ENCODE data around the gene ZNF831. TPM values are rescaled to one million over a fixed set of nuclear protein-coding genes. Genes with fewer than 3 reads are reported as not detected.

The ZNF831 gene
- total RNA-seq, 4 donors from 2014 or later: 0.20 to 3.8 (median 2.3) TPM

DNA sequence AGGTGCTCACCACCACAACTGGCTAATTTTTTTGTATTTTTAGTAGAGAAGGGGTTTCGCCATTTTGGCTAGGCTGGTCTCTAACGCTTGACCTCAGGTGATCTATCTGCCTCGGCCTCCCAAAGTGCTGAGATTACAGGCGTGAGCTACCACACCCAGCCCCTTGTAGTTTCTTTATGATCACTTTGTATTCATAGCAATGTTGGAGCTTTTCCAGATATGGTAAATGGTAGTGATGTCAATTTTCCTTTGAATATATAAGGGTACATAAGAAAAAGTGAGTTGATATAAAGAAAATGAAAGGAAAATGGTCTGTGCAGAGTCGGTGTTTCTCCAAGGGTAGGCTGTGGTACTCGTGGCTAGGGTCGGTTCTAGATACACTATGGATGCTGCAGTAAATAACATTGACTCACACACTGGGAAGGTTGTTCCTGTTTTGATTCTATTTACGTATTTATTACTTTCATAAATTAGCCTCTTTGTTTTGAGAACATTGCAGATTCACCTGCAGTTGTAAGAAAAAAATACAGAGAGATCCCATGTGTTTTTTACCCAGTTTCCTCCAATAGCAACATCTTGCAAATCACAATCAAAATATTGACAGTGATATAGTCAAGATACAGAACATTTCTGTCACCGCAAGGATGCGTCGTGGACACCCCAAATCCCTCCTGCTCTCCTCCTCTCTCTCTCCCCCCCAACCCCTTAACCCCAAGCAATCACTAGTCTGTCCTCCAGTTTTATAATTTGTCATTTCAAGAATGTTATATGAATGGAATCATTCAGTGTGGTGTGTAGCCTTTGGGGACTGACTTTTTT is 2.5 kb downstream of the ZNF831 start:
- peaks cover 0 to 33% (median 17%) of the 10 kb centered on the region in 4 donors for H3K4me1 ChIP-seq
- H3K27me3 ChIP-seq: no peaks in the 10 kb centered on the region
- H3K36me3 ChIP-seq: no peaks in the 10 kb centered on the region
- in situ Hi-C loops (cut with MboI; ENCODE audit: low pct_ligation_motif_present in 1 of 4, low pct_unique_long_range_greater_than_20kb in 1 of 4, low sequenced_read_pairs in 3 of 4) (no loop called here), intact Hi-C loops (cut with DNase I; ENCODE audit: low total_unique reads) (no loop called here)
- 46 to 59% methylated on average over 7 to 11 of the region's 11 CpGs for WGBS, 2 donors (ENCODE audit: low coverage in 1 of 2)
- peak; percentile 11 for TF ChIP-seq POLR2A (IDR thresholded peaks at IDR 0.05)
- TF ChIP-seq, protein P1, sequence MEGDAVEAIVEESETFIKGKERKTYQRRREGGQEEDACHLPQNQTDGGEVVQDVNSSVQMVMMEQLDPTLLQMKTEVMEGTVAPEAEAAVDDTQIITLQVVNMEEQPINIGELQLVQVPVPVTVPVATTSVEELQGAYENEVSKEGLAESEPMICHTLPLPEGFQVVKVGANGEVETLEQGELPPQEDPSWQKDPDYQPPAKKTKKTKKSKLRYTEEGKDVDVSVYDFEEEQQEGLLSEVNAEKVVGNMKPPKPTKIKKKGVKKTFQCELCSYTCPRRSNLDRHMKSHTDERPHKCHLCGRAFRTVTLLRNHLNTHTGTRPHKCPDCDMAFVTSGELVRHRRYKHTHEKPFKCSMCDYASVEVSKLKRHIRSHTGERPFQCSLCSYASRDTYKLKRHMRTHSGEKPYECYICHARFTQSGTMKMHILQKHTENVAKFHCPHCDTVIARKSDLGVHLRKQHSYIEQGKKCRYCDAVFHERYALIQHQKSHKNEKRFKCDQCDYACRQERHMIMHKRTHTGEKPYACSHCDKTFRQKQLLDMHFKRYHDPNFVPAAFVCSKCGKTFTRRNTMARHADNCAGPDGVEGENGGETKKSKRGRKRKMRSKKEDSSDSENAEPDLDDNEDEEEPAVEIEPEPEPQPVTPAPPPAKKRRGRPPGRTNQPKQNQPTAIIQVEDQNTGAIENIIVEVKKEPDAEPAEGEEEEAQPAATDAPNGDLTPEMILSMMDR (IDR thresholded peaks at IDR 0.05): no peak
- TF ChIP-seq EP300 (IDR thresholded peaks at IDR 0.05; ENCODE audit: low read depth): no peak
- peak in 2 of 3 donors; percentile 20 to 34 for TF ChIP-seq POLR2AphosphoS5 (IDR thresholded peaks at IDR 0.05)
- H3K27ac ChIP-seq: peak overlapping the region; percentile 47 to 81 (median 72)
- DNase-seq: no peak
- H3K4me3 ChIP-seq: peak overlapping the region in 1 of 4 donors; percentile 12
- no peaks in the 10 kb centered on the region for H3K9me3 ChIP-seq

DNA sequence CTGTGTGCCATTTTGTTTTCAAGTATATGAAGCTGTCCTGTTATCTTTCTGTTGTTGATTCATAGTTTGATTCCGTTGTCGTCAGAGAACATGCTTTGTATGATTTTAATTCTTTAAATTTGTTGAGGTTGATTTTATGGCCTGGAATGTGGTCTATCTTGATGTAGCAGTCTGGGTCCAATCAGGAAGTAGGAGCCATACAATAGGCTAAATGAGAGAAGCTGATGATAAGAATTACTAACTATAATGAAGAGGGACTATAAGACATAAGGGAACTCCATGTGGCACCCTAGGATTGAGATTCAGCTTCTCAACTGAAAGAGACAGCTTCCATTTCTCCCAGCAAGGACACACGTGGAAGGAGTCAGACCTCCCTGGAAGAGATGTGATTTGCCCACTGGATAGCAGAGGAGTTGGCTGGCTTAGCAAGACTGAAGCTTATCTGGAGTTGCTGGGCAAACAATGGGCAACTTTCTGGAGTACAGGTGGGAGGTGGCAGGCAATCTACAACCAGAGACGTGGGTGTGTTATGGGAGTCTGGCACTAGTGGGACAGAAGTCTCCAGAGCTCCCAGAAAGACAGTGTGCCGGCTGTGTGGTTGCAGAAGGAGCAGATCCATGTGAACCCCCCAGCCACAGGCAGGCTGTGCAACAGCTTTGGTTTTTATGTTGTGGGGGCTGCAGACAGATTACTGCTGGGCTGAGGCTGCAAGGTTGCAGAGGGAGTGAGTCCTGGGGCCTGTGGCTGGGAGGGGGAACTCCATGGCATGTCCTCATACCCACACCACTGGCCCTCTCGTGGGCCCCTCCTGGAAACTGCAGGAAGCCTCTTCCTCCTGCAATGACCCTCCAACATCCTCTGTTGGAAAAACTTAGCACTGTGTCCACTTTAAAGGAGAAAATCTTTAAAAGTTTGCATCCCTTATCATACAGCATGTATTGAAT is 7.1 kb downstream of the ZNF831 start:
- WGBS, 2 donors (ENCODE audit: low coverage in 1 of 2): 23 to 49% methylated on average over 3 to 6 of the region's 6 CpGs
- peak; percentile 55 for DNase-seq
- H3K4me1 ChIP-seq: peaks cover 5 to 47% (median 23%) of the 10 kb centered on the region in 4 donors
- H3K4me3 ChIP-seq: no peak overlapping the region
- H3K9me3 ChIP-seq: no peaks in the 10 kb centered on the region
- no peaks in the 10 kb centered on the region for H3K27me3 ChIP-seq
- H3K27ac ChIP-seq: peak overlapping the region; percentile 33 to 74 (median 64)
- in situ Hi-C loops (cut with MboI; ENCODE audit: low pct_ligation_motif_present in 1 of 4, low pct_unique_long_range_greater_than_20kb in 1 of 4, low sequenced_read_pairs in 3 of 4) (no loop called here), intact Hi-C loops (cut with DNase I; ENCODE audit: low total_unique reads) (no loop called here)
- H3K36me3 ChIP-seq: no peaks in the 10 kb centered on the region
- TF ChIP-seq, protein P1 (IDR thresholded peaks at IDR 0.05): no peak
- TF ChIP-seq POLR2AphosphoS5 (IDR thresholded peaks at IDR 0.05) (no peak), POLR2A (IDR thresholded peaks at IDR 0.05) (no peak), EP300 (IDR thresholded peaks at IDR 0.05; ENCODE audit: low read depth) (no peak)

DNA sequence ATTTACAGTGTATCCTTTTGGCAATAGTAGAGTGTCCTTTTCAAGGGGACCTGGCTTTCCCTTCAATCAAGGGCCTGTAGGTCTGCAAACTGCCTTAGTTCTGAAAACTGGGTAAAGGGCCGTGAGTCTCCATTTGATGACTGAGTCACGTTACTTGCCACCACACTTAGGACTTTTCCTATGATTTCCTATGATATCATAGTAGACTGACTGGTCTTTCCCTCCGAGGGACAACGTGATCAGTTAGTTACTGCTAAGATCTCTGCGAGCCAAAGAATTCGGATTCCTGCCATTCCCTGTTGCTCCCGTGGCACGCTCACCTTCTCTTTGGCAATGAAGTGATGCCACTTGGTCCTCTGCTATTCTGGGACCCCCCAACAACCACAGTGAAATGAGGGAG is 8.4 kb downstream of the ZNF831 start:
- intact Hi-C loops (cut with DNase I; ENCODE audit: low total_unique reads) (no loop called here), in situ Hi-C loops (cut with MboI; ENCODE audit: low pct_ligation_motif_present in 1 of 4, low pct_unique_long_range_greater_than_20kb in 1 of 4, low sequenced_read_pairs in 3 of 4) (no loop called here)
- 88% methylated on average over 8 of the region's 8 CpGs; no CpG with 5 or more reads in 1 of the 2 donors for WGBS, 2 donors (ENCODE audit: low coverage in 1 of 2)
- no peaks in the 10 kb centered on the region for H3K36me3 ChIP-seq
- H3K4me3 ChIP-seq: no peak overlapping the region
- TF ChIP-seq EP300 (IDR thresholded peaks at IDR 0.05; ENCODE audit: low read depth): no peak
- TF ChIP-seq, protein P1 (IDR thresholded peaks at IDR 0.05): no peak
- TF ChIP-seq POLR2A (IDR thresholded peaks at IDR 0.05): no peak
- no peak for TF ChIP-seq POLR2AphosphoS5 (IDR thresholded peaks at IDR 0.05)
- H3K4me1 ChIP-seq: peaks cover 5 to 42% (median 18%) of the 10 kb centered on the region in 4 donors
- H3K27me3 ChIP-seq: no peaks in the 10 kb centered on the region
- H3K9me3 ChIP-seq: no peaks in the 10 kb centered on the region
- no peak overlapping the region for H3K27ac ChIP-seq
- no peak for DNase-seq

DNA sequence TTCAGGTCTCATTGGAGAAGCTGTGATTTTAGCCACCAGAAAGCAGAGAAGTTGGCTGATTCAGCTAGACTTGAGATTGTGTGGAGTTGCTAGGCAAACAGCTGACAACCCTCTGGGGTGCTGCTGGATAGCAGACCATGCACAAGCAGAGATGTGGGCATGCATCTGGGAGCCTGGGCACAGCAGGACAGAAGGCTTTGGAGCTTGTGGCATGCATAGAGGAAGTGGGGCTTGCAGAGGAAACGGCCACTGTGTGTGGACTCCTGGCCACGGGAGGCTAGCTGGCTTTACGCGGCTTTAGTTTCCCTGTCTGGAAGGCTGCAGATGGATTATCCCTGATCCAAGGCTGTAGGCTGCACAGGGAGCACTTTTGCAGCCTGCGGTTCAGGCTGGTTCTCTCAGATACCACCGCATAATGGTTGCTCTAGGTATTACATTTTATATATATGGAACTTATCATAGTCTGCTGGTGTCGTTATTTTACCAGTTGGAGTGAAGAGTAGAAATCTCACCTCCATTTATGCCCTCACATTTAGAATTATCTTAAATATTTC is 10.4 kb downstream of the ZNF831 start:
- TF ChIP-seq, protein P1 (IDR thresholded peaks at IDR 0.05): no peak
- TF ChIP-seq POLR2A (IDR thresholded peaks at IDR 0.05) (no peak), EP300 (IDR thresholded peaks at IDR 0.05; ENCODE audit: low read depth) (no peak), POLR2AphosphoS5 (IDR thresholded peaks at IDR 0.05) (no peak)
- Histone ChIP-seq H3K9me3 (no peaks in the 10 kb centered on the region), H3K36me3 (no peaks in the 10 kb centered on the region), H3K4me1 (peaks cover 5 to 35% (median 18%) of the 10 kb centered on the region in 4 donors), H3K27me3 (no peaks in the 10 kb centered on the region), H3K27ac (no peak overlapping the region), H3K4me3 (no peak overlapping the region)
- 83 to 100% methylated on average over 1 to 6 of the region's 7 CpGs for WGBS, 2 donors (ENCODE audit: low coverage in 1 of 2)
- no peak for DNase-seq
- in situ Hi-C loops (cut with MboI; ENCODE audit: low pct_ligation_motif_present in 1 of 4, low pct_unique_long_range_greater_than_20kb in 1 of 4, low sequenced_read_pairs in 3 of 4): no loop called here
- intact Hi-C loops (cut with DNase I; ENCODE audit: low total_unique reads): no loop called here
